Upper lobe of left lung (tissue), 6 donors: ENCODE measurements around the gene ABR. TPM values are rescaled to one million over a fixed set of nuclear protein-coding genes. Genes with fewer than 3 reads are reported as not detected.
A peak's percentile ranks its signal among the peaks of the same experiment; 100 is the strongest.

ENCODE experiments used
- ATAC-seq, 2 donors: fragments of 200-7000 bp; cut with Tn5 transposase; one replicate each; pipeline ENCODE4 v1.9.1; 2022; ENCODE audit warnings: mild to moderate bottlenecking in 2 of 2, moderate library complexity in 2 of 2; ENCODE audit not compliant: low FRiP score in 2 of 2
- DNase-seq, 2 donors: peaks; one replicate each; pipeline ENCODE4 v3.0.0-alpha.2; 2019 to 2020
- H3K27ac ChIP-seq, 4 donors: fragments of 200-600 bp; sonication (generic); one replicate each; pipeline ENCODE4 v1.5.1; 2016 to 2019
- H3K27me3 ChIP-seq, 4 donors: fragments of 200-600 bp; sonication (generic); one replicate each; pipeline ENCODE4 v1.5.1; 2017 to 2019
- H3K36me3 ChIP-seq, 4 donors: fragments of 200-600 bp; sonication (generic); one replicate each; pipeline ENCODE4 v1.5.1; 2016 to 2019
- H3K4me1 ChIP-seq, 4 donors: fragments of 200-600 bp; sonication (generic); one replicate each; pipeline ENCODE4 v1.5.1; 2018 to 2019
- H3K4me3 ChIP-seq, 4 donors: fragments of 200-600 bp; sonication (generic); one replicate each; pipeline ENCODE4 v1.5.1; 2017 to 2019; ENCODE audit warnings: mild to moderate bottlenecking in 2 of 4, moderate library complexity in 1 of 4
- H3K9me3 ChIP-seq, 4 donors: fragments of 200-600 bp; sonication (generic); one replicate each; pipeline ENCODE4 v1.5.1; 2018 to 2019
- EP300 ChIP-seq, 4 donors: sonication (generic); formaldehyde crosslinking; IDR thresholded peaks; one replicate each; pipeline ENCODE4 v1.5.1; 2017; ENCODE audit warnings: antibody characterized with exemption in 4 of 4, control low read depth in 2 of 4
- POLR2A ChIP-seq, 4 donors: fragments of 450-650 bp; IDR thresholded peaks; one replicate each; pipeline ENCODE4 v1.5.1; 2016 to 2017; ENCODE audit warnings: antibody characterized with exemption in 4 of 4, mild to moderate bottlenecking in 2 of 4
- POLR2AphosphoS5 ChIP-seq, 2 donors: sonication (generic); formaldehyde crosslinking; IDR thresholded peaks; one replicate each; pipeline ENCODE4 v1.5.1; 2017; ENCODE audit warnings: antibody characterized with exemption in 2 of 2
- WGBS, 2 donors: methylation state at CpG; one replicate each; pipeline ENCODE4 v1.1.5; 2017 to 2018; 5-methylcytosine and 5-hydroxymethylcytosine counted together
- total RNA-seq, 6 donors: library from RNA; depleted of rRNA in 4 of 6; stranded (reverse); fragments of >200 nt in 4 of 6; gene quantifications; one replicate each; pipeline versions ENCODE4 v1.1.0 to v1.2.1, GENCODE V29; 2016 to 2021
- TF ChIP-seq, protein P1 (sequence below), 6 experiments: fragments of 450-650 bp in 4 of 6; fragments of 200-600 bp in 2 of 6; sonication (generic) in 2 of 6; IDR thresholded peaks; one replicate each; pipeline ENCODE4 v1.5.1; 2016 to 2019; ENCODE audit warnings: antibody characterized with exemption in 6 of 6
- donor health status: DM: no; HTN: no; CAD: no; lungs with moderate emphysema.
- donor health status: DM: no; HTN: yes; CAD: no; lungs with severe emphysema.

ABR gene
- total RNA-seq, 6 donors from 2014 or later: 117 to 645 (median 206) TPM

DNA sequence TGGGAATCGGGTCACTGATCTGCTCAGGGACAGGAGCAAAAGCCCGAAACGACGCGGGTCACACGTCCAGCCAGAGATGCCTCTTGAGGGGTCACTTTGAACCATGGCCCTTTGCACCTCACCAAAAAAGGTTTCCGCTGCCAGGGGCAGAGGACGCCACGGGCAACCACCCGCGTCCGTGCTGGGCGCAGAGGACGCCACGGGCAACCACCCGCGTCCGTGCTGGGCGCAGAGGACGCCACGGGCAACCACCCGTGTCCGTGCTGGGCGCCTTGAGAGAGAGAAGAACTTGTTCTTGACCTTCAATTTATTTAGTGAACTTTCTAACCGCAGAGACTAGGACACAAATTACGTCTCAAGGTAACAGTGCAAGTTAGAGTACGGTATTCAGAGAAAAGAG is 147.4 kb downstream of the ABR start:
- ATAC-seq (no peak), DNase-seq (no peak)
- Histone ChIP-seq H3K4me3 (no peak overlapping the region), H3K9me3 (no peaks in the 10 kb centered on the region), H3K27ac (peak overlapping the region in 1 of 4 donors; percentile 78), H3K4me1 (peaks cover 11 to 30% (median 13%) of the 10 kb centered on the region in 4 donors), H3K27me3 (no peaks in the 10 kb centered on the region), H3K36me3 (peaks cover 0 to 30% (median 15%) of the 10 kb centered on the region in 4 donors)
- TF ChIP-seq POLR2AphosphoS5 (IDR thresholded peaks at IDR 0.05) (no peak), EP300 (IDR thresholded peaks at IDR 0.05) (no peak), POLR2A (IDR thresholded peaks at IDR 0.05) (no peak)
- TF ChIP-seq, protein P1, sequence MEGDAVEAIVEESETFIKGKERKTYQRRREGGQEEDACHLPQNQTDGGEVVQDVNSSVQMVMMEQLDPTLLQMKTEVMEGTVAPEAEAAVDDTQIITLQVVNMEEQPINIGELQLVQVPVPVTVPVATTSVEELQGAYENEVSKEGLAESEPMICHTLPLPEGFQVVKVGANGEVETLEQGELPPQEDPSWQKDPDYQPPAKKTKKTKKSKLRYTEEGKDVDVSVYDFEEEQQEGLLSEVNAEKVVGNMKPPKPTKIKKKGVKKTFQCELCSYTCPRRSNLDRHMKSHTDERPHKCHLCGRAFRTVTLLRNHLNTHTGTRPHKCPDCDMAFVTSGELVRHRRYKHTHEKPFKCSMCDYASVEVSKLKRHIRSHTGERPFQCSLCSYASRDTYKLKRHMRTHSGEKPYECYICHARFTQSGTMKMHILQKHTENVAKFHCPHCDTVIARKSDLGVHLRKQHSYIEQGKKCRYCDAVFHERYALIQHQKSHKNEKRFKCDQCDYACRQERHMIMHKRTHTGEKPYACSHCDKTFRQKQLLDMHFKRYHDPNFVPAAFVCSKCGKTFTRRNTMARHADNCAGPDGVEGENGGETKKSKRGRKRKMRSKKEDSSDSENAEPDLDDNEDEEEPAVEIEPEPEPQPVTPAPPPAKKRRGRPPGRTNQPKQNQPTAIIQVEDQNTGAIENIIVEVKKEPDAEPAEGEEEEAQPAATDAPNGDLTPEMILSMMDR (IDR thresholded peaks at IDR 0.05): no peak
- WGBS, 2 donors: 88 to 89% methylated on average over 24 to 26 of the region's 27 CpGs

DNA sequence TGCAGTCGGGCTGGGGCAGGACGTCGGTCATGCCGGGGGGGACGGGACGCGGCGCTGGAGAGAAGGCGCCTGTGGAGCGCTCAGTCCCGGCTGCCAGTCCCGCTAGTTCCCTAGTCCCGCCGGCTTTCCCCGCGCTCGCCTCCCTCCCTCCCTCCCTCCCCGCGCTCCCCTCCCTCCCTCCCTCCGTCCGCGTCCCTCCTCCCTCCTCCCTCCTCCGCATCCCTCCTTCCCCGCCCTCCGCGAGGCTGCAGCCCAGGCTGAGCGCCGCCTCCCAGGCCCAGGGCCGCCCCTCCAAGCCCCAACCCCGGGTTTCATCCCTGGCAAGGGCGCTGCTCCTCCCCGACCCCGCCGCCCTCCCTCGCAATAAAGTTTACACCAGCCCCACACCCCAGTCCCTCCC is 148.1 kb downstream of the ABR start:
- Histone ChIP-seq H3K27me3 (no peaks in the 10 kb centered on the region), H3K4me1 (peaks cover 11 to 30% (median 13%) of the 10 kb centered on the region in 4 donors), H3K27ac (peak overlapping the region; percentile 35 to 78 (median 66)), H3K4me3 (peak overlapping the region in 3 of 4 donors; percentile 32 to 48 (median 40)), H3K36me3 (peaks cover 0 to 33% (median 19%) of the 10 kb centered on the region in 4 donors), H3K9me3 (no peaks in the 10 kb centered on the region)
- TF ChIP-seq, protein P1 (IDR thresholded peaks at IDR 0.05): no peak
- TF ChIP-seq POLR2AphosphoS5 (IDR thresholded peaks at IDR 0.05): no peak
- TF ChIP-seq POLR2A (IDR thresholded peaks at IDR 0.05): no peak
- no peak for TF ChIP-seq EP300 (IDR thresholded peaks at IDR 0.05)
- WGBS, 2 donors: 25 to 87% methylated on average over 1 to 14 of the region's 35 CpGs
- peak in 1 of 2 donors; percentile 76 for ATAC-seq
- DNase-seq: peak in 1 of 2 donors; percentile 85

DNA sequence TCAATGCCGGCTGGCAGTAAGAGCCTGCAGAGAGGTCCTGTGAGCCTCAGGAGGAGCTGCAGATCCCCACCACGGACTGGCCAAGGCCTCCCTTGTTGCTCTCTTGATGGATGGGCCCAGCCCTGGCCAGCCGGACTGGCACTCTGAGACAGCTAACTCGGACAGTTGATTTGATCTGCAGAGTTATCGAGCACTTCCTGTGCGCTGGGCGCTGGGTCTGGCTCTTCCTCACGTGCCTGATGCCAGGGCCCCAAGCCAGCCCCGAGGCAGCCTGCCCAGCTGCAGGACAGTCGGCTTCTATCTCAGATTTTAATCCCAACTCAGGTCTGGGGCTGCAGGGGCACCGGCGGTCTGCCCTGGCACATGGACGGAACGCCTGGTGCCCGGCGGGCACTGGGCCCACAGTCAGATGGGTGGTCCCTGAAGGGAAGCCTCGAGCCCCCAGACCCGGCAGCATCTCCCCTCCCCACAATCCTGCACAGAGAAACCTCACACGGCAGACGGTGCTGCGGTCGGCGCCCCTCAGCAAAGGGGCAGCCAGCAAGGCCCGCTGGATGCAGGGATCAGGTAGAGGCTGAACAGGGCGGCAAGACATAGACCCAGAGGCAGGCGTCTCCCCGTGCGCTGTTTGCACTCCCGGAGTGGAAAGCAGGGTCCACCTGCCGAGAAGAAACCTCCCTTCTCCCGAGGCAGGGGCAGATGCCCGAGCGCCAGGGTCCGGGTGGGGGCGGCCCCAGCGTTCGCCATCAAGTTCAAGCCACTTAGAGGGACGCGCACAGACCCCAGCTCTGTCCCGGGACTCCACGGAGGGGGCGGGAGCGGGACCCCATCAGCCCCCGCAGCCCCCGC is 148.9 kb downstream of the ABR start:
- Histone ChIP-seq H3K4me3 (peak overlapping the region in 3 of 4 donors; percentile 32 to 48 (median 40)), H3K27ac (peak overlapping the region; percentile 35 to 78 (median 66)), H3K36me3 (peaks cover 0 to 40% (median 23%) of the 10 kb centered on the region in 4 donors), H3K9me3 (no peaks in the 10 kb centered on the region), H3K27me3 (no peaks in the 10 kb centered on the region), H3K4me1 (peaks cover 11 to 30% (median 13%) of the 10 kb centered on the region in 4 donors)
- DNase-seq: peak in 1 of 2 donors; percentile 89
- peak in 1 of 2 donors; percentile 18 for ATAC-seq
- WGBS, 2 donors: 40 to 66% methylated on average over 20 to 40 of the region's 45 CpGs
- TF ChIP-seq, protein P1 (IDR thresholded peaks at IDR 0.05): no peak
- TF ChIP-seq POLR2A (IDR thresholded peaks at IDR 0.05) (no peak), POLR2AphosphoS5 (IDR thresholded peaks at IDR 0.05) (no peak), EP300 (IDR thresholded peaks at IDR 0.05) (no peak)

DNA sequence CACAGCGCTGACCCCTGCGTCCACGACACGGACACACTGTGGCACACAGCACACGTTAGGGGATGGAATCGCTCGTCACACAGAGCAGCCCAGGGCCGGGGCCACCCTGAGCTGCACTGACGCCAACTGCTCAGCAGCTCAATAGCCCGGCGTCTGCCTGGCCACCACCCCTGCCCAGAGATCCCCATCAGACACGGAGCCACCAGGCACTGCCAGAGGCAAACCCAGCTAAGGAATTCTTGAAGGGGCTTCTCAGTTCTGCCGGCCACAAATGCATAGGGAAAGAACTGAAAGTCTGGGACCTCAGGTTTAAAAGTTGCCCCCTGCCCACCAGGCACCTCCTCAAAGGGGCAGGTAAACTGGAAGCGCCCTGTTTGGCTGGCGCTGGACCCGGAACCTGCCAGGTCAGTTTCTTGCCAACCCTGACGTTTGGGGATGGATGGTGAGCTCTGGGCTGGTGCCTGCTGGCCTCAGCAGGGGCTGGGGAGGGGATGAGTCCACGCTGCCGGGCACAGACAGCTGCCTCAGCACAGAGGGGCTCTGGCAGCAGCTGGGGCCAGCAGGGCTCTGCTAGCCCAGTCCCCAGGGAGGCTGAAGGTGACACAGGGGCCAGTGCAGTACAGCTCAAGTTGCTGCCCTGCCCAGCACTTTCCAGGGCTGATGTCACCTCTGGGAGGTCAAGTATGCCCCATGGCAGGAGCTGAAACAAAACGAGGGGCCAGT is 149.7 kb downstream of the ABR start:
- Histone ChIP-seq H3K4me1 (peaks cover 11 to 30% (median 13%) of the 10 kb centered on the region in 4 donors), H3K27ac (peak overlapping the region; percentile 35 to 78 (median 66)), H3K27me3 (no peaks in the 10 kb centered on the region), H3K36me3 (peaks cover 0 to 44% (median 24%) of the 10 kb centered on the region in 4 donors), H3K9me3 (no peaks in the 10 kb centered on the region), H3K4me3 (peak overlapping the region in 3 of 4 donors; percentile 32 to 48 (median 40))
- no peak for TF ChIP-seq POLR2AphosphoS5 (IDR thresholded peaks at IDR 0.05)
- TF ChIP-seq EP300 (IDR thresholded peaks at IDR 0.05): no peak
- TF ChIP-seq POLR2A (IDR thresholded peaks at IDR 0.05): no peak
- TF ChIP-seq, protein P1 (IDR thresholded peaks at IDR 0.05): no peak
- WGBS, 2 donors: 71 to 85% methylated on average over 9 to 20 of the region's 20 CpGs
- peak; percentile 2 to 15 for ATAC-seq
- DNase-seq: no peak
